Tibial nerve (tissue), 4 donors: ENCODE measurements around the gene CENPX. TPM values are rescaled to one million over a fixed set of nuclear protein-coding genes. Genes with fewer than 3 reads are reported as not detected.
A peak's percentile ranks its signal among the peaks of the same experiment; 100 is the strongest.

Experiments used
- DNase-seq, 2 donors: peaks; one replicate each; pipeline ENCODE4 v3.0.0-alpha.2; 2019; ENCODE audit warnings: low spot score in 2 of 2
- H3K27ac ChIP-seq, 4 donors: fragments of 200-600 bp; sonication (generic) in 3 of 4; one replicate each; pipeline ENCODE4 v1.5.1; 2017 to 2019; ENCODE audit warnings: mild to moderate bottlenecking in 1 of 4
- H3K27me3 ChIP-seq, 2 donors: fragments of 200-600 bp; sonication (generic) in 1 of 2; one replicate each; pipeline versions ENCODE4 v1.5.1 to v1.6.0; 2017 to 2019
- H3K36me3 ChIP-seq, 3 donors: fragments of 200-600 bp; sonication (generic); one replicate each; pipeline ENCODE4 v1.5.1; 2018 to 2019
- H3K4me1 ChIP-seq, 4 donors: fragments of 200-600 bp; sonication (generic) in 3 of 4; one replicate each; pipeline ENCODE4 v1.5.1; 2017 to 2019
- H3K4me3 ChIP-seq, 4 donors: fragments of 200-600 bp; sonication (generic) in 3 of 4; one replicate each; pipeline ENCODE4 v1.5.1; 2017 to 2019; ENCODE audit warnings: mild to moderate bottlenecking in 1 of 4, moderate library complexity in 1 of 4
- H3K9me3 ChIP-seq, 4 donors: fragments of 200-600 bp; sonication (generic) in 3 of 4; one replicate each; pipeline ENCODE4 v1.5.1; 2017 to 2019
- CTCF ChIP-seq, 5 experiments: fragments of 200-600 bp in 3 of 5; fragments of 450-650 bp in 2 of 5; sonication (generic) in 3 of 5; IDR thresholded peaks; one replicate each; pipeline ENCODE4 v1.5.1; 2016 to 2019; ENCODE audit warnings: antibody characterized with exemption in 5 of 5, mild to moderate bottlenecking in 3 of 5, moderate library complexity in 2 of 5
- EP300 ChIP-seq, 2 donors: sonication (generic); formaldehyde crosslinking; IDR thresholded peaks; one replicate each; pipeline ENCODE4 v1.6.1; 2017; ENCODE audit warnings: antibody characterized with exemption in 2 of 2, mild to moderate bottlenecking in 1 of 2
- POLR2A ChIP-seq, 2 donors: fragments of 450-650 bp; IDR thresholded peaks; one replicate each; pipeline ENCODE4 v1.6.1; 2017; ENCODE audit warnings: antibody characterized with exemption in 2 of 2, mild to moderate bottlenecking in 2 of 2, moderate library complexity in 2 of 2
- WGBS, 2 donors: methylation state at CpG; one replicate each; pipeline ENCODE4 v1.1.5; 2018; 5-methylcytosine and 5-hydroxymethylcytosine counted together
- total RNA-seq, 4 donors: library from RNA; depleted of rRNA; stranded (reverse); fragments of >200 nt; gene quantifications; one replicate each; pipeline ENCODE4 v1.1.0, GENCODE V29; 2016

Gene CENPX
- total RNA-seq, 4 donors from 2014 or later = 69.9 to 143 (median 78.0) TPM

- no peak for DNase-seq
- H3K27ac ChIP-seq = peak overlapping the region; percentile 72 to 93 (median 84)
- H3K9me3 ChIP-seq = no peaks in the 10 kb centered on the region
- H3K27me3 ChIP-seq = no peaks in the 10 kb centered on the region
- TF ChIP-seq POLR2A (IDR thresholded peaks at IDR 0.05) = no peak
- no peak for TF ChIP-seq EP300 (IDR thresholded peaks at IDR 0.05)
- TF ChIP-seq CTCF (IDR thresholded peaks at IDR 0.05) = no peak
- H3K36me3 ChIP-seq = peaks cover 0 to 46% (median 15%) of the 10 kb centered on the region in 3 donors
- H3K4me1 ChIP-seq = peaks cover 0 to 30% (median 14%) of the 10 kb centered on the region in 4 donors
- peak overlapping the region; percentile 71 to 97 (median 86) for H3K4me3 ChIP-seq
- 45% methylated on average over 27 to 30 of the region's 36 CpGs for WGBS, 2 donors
These were observed 41.9 kb upstream of the CENPX start for GRCh38 chr17:82064433-82065192.

GRCh38 chr17:82063424-82064415, 41.0 kb upstream of the CENPX start:
- H3K4me3 ChIP-seq = no peak overlapping the region
- H3K27ac ChIP-seq = no peak overlapping the region
- TF ChIP-seq CTCF (IDR thresholded peaks at IDR 0.05) (no peak), EP300 (IDR thresholded peaks at IDR 0.05) (no peak), POLR2A (IDR thresholded peaks at IDR 0.05) (no peak)
- no peak for DNase-seq
- no peaks in the 10 kb centered on the region for H3K27me3 ChIP-seq
- WGBS, 2 donors = 77 to 86% methylated on average over 16 to 20 of the region's 20 CpGs
- H3K9me3 ChIP-seq = no peaks in the 10 kb centered on the region
- H3K4me1 ChIP-seq = peaks cover 0 to 30% (median 14%) of the 10 kb centered on the region in 4 donors
- H3K36me3 ChIP-seq = peaks cover 0 to 55% (median 19%) of the 10 kb centered on the region in 3 donors

- H3K36me3 ChIP-seq = peaks cover 0 to 63% (median 19%) of the 10 kb centered on the region in 3 donors
These were observed 40.3 kb upstream of the CENPX start for GRCh38 chr17:82062984-82063368.

GRCh38 chr17:82062076-82062983, 39.7 kb upstream of the CENPX start:
- no peaks in the 10 kb centered on the region for H3K27me3 ChIP-seq
- H3K36me3 ChIP-seq = peaks cover 0 to 69% (median 20%) of the 10 kb centered on the region in 3 donors
- TF ChIP-seq POLR2A (IDR thresholded peaks at IDR 0.05) (no peak), EP300 (IDR thresholded peaks at IDR 0.05) (no peak), CTCF (IDR thresholded peaks at IDR 0.05) (no peak)
- H3K27ac ChIP-seq = no peak overlapping the region
- no peak for DNase-seq
- no peaks in the 10 kb centered on the region for H3K9me3 ChIP-seq
- WGBS, 2 donors = 82 to 83% methylated on average over 18 to 19 of the region's 24 CpGs
- peaks cover 0 to 30% (median 14%) of the 10 kb centered on the region in 4 donors for H3K4me1 ChIP-seq
- H3K4me3 ChIP-seq = no peak overlapping the region

More at GRCh38 chr17:82062984-82063368, 40.3 kb upstream of the CENPX start:
- no peak overlapping the region for H3K27ac ChIP-seq
- H3K9me3 ChIP-seq = no peaks in the 10 kb centered on the region
- WGBS, 2 donors = 70 to 76% methylated on average over 4 to 5 of the region's 9 CpGs
- peaks cover 0 to 30% (median 14%) of the 10 kb centered on the region in 4 donors for H3K4me1 ChIP-seq
- DNase-seq = no peak
- no peak overlapping the region for H3K4me3 ChIP-seq
- TF ChIP-seq POLR2A (IDR thresholded peaks at IDR 0.05) (no peak), EP300 (IDR thresholded peaks at IDR 0.05) (no peak), CTCF (IDR thresholded peaks at IDR 0.05) (no peak)
- H3K27me3 ChIP-seq = no peaks in the 10 kb centered on the region
